Epithelial cell of proximal tubule (primary cell): ENCODE measurements around the gene RIT1. TPM values are rescaled to one million over a fixed set of nuclear protein-coding genes. Genes with fewer than 3 reads are reported as not detected.

Source experiments
- DNase-seq: peaks from one replicate; pipeline ENCODE4 v3.0.0-alpha.2; 2011; ENCODE audit warnings: low read depth
- H3K4me3 ChIP-seq: 2 replicates; pipeline ENCODE4 v1.5.1; 2011; ENCODE audit warnings: low read depth, mild to moderate bottlenecking, low read length
- CTCF ChIP-seq: conservative IDR thresholded peaks from 2 replicates; pipeline ENCODE4 v1.5.1; 2012; ENCODE audit warnings: low read depth, mild to moderate bottlenecking, low read length
- total RNA-seq: library from RNA; depleted of rRNA; stranded (reverse); fragments of >200 nt; gene quantifications from 2 replicates; pipeline ENCODE4 v1.2.3, GENCODE V29; 2015

Gene RIT1
- total RNA-seq, 1 donor from 2014 or later: 17.6 TPM

GRCh38 chr1:155920717-155921116 is 9.6 kb upstream of the RIT1 start:
- no peak for DNase-seq
- no peak overlapping the region for H3K4me3 ChIP-seq
- no peak for TF ChIP-seq CTCF

- TF ChIP-seq CTCF: no peak
- no peak for DNase-seq
- H3K4me3 ChIP-seq: no peak overlapping the region
Measured at GRCh38 chr1:155919801-155920200, 8.7 kb upstream of the RIT1 start.

GRCh38 chr1:155918660-155919059 is 7.5 kb upstream of the RIT1 start:
- no peak for TF ChIP-seq CTCF
- no peak overlapping the region for H3K4me3 ChIP-seq
- DNase-seq: no peak

- TF ChIP-seq CTCF: no peak
- no peak for DNase-seq
- H3K4me3 ChIP-seq: no peak overlapping the region
Measured at GRCh38 chr1:155913969-155914757, 3.0 kb upstream of the RIT1 start.

- TF ChIP-seq CTCF: no peak
- no peak for DNase-seq
- no peak overlapping the region for H3K4me3 ChIP-seq
Measured at GRCh38 chr1:155912056-155912536, 947 bp upstream of the RIT1 start.

- peak overlapping the region; percentile 78 for H3K4me3 ChIP-seq
- no peak for DNase-seq
- peak; percentile 28 for TF ChIP-seq CTCF
Measured at GRCh38 chr1:155910621-155911121, 478 bp downstream of the RIT1 start.

GRCh38 chr1:155909894-155910293 is 1.3 kb downstream of the RIT1 start:
- no peak for DNase-seq
- peak overlapping the region; percentile 78 for H3K4me3 ChIP-seq
- TF ChIP-seq CTCF: no peak
